ENCODE results near the gene ECEL1.

The ECEL1 gene

GRCh38 chr2:232522623-232523401 lies 35.2 kb upstream of the ECEL1 start:
- in situ Hi-C loops (cut with MboI; ENCODE audit: low sequenced_read_pairs) = no loop called here

GRCh38 chr2:232521959-232522622 lies 34.5 kb upstream of the ECEL1 start:
- in situ Hi-C loops (cut with MboI; ENCODE audit: low sequenced_read_pairs) = no loop called here

GRCh38 chr2:232521098-232521497 lies 33.5 kb upstream of the ECEL1 start:
- in situ Hi-C loops (cut with MboI; ENCODE audit: low sequenced_read_pairs) = no loop called here

GRCh38 chr2:232520489-232520888 lies 32.9 kb upstream of the ECEL1 start:
- in situ Hi-C loops (cut with MboI; ENCODE audit: low sequenced_read_pairs) = no loop called here

GRCh38 chr2:232519581-232520438 lies 32.2 kb upstream of the ECEL1 start, which contains the start of gene PRSS56:
Gene PRSS56, plus strand, starts transcription at chr2:232520388. Its CDS starts 211 bp downstream, at chr2:232520599.
- in situ Hi-C loops (cut with MboI; ENCODE audit: low sequenced_read_pairs) = no loop called here

- in situ Hi-C loops (cut with MboI; ENCODE audit: low sequenced_read_pairs) = no loop called here
Measured at GRCh38 chr2:232518844-232519243, 31.2 kb upstream of the ECEL1 start.

GRCh38 chr2:232516551-232516950 lies 28.9 kb upstream of the ECEL1 start:
- in situ Hi-C loops (cut with MboI; ENCODE audit: low sequenced_read_pairs) = no loop called here

GRCh38 chr2:232515639-232516038 lies 28.0 kb upstream of the ECEL1 start:
- in situ Hi-C loops (cut with MboI; ENCODE audit: low sequenced_read_pairs) = no loop called here

GRCh38 chr2:232513353-232513752 lies 25.7 kb upstream of the ECEL1 start:
- in situ Hi-C loops (cut with MboI; ENCODE audit: low sequenced_read_pairs) = no loop called here

GRCh38 chr2:232512602-232513001 lies 25.0 kb upstream of the ECEL1 start:
- in situ Hi-C loops (cut with MboI; ENCODE audit: low sequenced_read_pairs) = no loop called here

- in situ Hi-C loops (cut with MboI; ENCODE audit: low sequenced_read_pairs) = no loop called here
Measured at GRCh38 chr2:232511336-232511890, 23.8 kb upstream of the ECEL1 start.

GRCh38 chr2:232508251-232508650 lies 20.6 kb upstream of the ECEL1 start:
- in situ Hi-C loops (cut with MboI; ENCODE audit: low sequenced_read_pairs) = no loop called here

GRCh38 chr2:232506709-232507108 lies 19.1 kb upstream of the ECEL1 start:
- in situ Hi-C loops (cut with MboI; ENCODE audit: low sequenced_read_pairs) = no loop called here

- in situ Hi-C loops (cut with MboI; ENCODE audit: low sequenced_read_pairs) = no loop called here
Measured at GRCh38 chr2:232505856-232506255, 18.2 kb upstream of the ECEL1 start.

GRCh38 chr2:232504438-232504837 lies 16.8 kb upstream of the ECEL1 start:
- in situ Hi-C loops (cut with MboI; ENCODE audit: low sequenced_read_pairs) = no loop called here

- in situ Hi-C loops (cut with MboI; ENCODE audit: low sequenced_read_pairs) = no loop called here
Measured at GRCh38 chr2:232503809-232504323, 16.2 kb upstream of the ECEL1 start.

- in situ Hi-C loops (cut with MboI; ENCODE audit: low sequenced_read_pairs) = no loop called here
Measured at GRCh38 chr2:232502911-232503808, 15.5 kb upstream of the ECEL1 start.

- in situ Hi-C loops (cut with MboI; ENCODE audit: low sequenced_read_pairs) = no loop called here
Measured at GRCh38 chr2:232502511-232502910, 14.9 kb upstream of the ECEL1 start.

GRCh38 chr2:232501794-232502390 lies 14.3 kb upstream of the ECEL1 start:
- in situ Hi-C loops (cut with MboI; ENCODE audit: low sequenced_read_pairs) = no loop called here

Measured in HL-60/S4 (cell line).